ENCODE measurements around the gene SRBD1.

Gene SRBD1

DNA sequence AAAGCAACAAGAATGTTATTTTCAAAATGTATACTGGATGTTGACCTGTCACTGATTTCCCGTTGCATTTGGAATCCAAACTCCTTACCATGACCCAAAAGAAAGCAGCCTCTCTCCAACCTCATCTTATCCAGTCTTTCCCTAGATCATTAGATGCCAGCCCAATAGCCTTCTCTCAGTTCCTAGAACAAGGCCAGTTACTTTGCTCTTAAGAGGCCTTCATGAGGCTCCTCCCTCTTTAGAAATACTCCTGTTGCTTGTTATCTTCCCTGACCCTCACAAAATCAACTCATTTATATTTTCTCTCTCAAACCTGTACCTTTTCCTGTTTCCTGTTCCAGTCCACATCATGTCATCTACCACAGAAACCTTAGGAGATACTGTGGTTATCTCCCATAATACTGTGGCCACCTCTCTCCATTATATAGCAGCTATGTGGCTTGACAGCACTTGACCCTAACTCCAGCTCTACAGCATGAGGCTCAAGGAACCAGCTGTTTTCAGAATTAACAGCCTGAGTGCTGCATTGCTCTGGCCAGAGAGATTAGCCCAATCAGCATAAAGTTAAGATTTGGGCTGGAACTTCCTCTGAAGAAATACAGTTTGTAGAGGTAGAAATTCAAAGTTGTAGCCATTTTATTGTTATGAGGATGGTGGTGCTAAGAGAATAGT lies 22.8 kb downstream of the SRBD1 start:
- no peak for DNase-seq

DNA sequence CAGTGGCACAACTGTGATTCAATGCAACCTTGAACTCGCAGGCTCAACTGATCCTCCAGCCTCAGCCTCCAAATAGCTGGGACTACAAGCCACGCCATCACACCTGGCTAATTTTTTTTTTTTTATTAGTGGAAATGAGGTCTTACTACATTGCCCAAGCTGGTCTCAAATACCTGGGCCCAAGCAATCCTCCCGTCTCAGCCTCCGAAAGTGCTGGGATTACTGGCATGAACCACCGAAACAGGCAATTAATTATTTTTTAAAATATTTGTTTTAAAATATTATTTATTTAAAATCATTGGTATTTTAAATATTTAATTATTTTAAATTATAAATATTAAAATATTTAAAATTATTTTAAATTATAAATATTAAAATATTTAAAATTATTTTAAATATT lies 24.5 kb downstream of the SRBD1 start:
- DNase-seq = no peak

DNA sequence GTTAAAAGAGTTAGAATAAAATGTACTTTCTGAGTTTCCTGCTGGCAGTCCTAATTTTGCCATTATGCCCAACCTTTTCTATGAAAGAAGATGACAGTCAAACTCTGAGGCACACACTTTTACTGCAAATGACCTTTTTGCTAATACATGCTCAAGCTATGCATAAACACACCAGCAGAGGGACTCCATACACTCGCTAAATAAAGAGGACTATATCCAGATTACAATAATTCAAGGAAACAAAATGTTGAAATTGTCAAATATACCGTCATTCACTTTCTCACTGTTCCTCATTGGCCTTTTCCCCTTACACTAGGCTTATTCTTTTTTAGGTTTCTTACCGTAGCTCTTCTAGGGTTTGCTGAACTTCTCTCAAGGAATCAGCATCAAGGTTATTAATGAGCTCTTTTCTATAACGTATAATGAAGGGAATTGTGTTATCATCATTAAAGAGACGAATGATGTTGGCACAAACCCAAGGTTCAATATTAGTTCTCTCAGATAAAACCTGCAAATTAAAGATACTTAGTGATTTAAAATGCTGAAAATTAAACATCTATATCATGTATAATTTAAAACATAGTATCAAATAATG lies 25.7 kb downstream of the SRBD1 start:
- DNase-seq = no peak

DNA sequence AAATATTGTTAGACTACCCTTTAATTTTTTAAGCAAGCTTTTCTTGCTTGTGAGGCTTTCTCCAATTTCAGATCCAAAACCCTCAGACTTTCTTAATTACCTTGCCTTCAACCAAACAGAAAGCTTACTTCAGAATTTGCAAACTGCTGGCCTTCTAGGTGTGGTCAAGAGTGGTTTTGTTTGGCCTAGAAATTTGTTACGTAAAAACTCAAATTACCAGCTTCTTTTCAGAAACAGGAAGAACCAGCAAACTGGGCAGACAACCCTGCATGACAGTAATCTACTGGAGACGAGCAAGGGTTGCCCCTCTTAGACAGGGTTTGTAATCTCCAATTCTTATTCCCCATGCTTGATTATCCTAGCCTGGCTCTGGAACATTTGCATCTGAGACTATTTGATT lies 27.1 kb downstream of the SRBD1 start:
- no peak for DNase-seq

DNA sequence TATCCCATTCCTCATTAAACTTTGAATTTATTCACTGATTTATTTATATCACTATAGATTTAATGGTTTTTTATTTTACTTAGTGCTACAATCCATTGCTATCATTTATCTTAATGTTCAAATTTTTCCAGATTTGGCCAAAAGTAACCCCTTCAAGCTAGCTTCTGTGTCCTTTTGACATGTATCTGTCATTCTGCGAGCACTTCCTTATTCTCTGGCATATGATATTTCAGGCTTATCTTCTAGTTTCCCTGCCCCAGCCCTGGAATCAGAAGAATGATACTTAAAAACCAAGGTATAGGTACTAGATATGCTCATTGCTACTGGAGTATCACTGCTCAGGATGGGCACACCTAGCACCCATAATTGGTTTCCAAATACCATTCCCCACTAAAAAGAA lies 28.5 kb downstream of the SRBD1 start:
- no peak for DNase-seq

DNA sequence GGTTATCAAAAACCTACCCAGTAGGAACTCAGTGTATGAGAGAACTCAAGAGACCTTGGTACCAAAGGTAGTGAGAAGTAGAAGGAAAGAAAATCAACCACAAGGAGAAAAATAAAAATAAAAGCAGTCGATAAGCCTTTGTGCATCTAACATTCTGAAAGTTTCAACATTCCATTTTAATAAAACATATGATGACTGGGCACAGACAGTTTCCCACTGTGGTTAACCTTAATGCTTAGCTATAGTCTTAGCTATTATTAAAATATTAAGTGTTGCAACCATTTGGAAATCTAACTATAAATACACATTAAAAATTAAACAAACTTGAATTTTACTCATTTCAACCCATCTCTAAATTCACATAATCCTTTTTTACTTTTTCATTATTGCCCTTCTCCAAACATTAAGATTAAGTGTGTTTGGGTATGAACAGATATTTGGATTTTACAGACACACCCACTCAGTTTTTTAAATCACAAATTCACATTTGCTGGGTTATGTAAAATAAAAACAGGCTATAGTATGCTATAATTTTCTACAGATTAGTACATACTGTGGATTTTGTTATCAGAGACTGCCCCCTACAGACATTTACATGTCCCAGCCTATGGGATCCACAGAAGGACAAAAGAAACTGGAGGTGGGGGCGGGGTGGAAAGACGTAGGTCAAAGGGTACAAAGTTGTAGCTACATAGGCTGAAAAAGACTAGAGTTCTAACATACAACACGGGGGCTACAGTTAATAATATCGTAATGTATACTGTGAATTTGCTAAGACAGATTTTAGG lies 32.8 kb downstream of the SRBD1 start:
- peak; percentile 4 for DNase-seq

DNA sequence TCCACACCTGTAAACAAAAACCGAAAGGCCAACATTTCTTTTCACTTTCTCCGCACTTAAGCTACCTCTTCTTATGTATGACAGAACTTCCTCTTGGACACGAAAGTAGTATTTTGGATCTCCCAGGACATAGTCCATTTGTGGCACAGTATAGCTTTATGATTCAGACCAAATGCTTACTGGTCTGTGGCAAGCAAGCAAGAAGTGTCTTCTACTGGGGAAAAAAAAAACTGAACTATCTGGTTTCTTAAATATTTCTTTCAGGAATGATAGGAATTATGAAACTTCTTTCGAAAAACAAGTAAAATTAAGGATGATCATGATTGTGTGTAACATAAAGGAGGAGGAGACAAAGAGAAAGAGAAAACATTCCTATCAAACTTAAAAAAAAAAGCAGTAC lies 33.6 kb downstream of the SRBD1 start:
- no peak for DNase-seq

DNA sequence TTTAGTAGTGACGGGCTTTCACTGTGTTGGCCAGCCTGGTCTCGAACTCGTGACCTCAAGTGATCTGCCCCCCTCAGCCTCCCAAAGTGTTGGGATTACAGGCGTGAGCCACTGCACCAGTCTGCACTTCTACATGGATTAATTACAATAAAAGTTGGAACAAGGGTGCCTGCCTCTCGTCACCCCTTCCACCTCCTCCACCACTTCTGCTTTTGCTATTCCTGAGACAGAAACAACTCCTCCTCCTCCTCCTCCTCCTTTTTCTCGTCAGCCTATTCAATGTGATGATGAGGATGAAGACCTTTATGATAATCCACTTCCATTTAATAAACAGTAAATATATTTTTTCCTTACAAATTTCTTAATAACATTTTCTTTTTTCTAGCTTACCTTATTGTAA lies 35.2 kb downstream of the SRBD1 start:
- DNase-seq = no peak

DNA sequence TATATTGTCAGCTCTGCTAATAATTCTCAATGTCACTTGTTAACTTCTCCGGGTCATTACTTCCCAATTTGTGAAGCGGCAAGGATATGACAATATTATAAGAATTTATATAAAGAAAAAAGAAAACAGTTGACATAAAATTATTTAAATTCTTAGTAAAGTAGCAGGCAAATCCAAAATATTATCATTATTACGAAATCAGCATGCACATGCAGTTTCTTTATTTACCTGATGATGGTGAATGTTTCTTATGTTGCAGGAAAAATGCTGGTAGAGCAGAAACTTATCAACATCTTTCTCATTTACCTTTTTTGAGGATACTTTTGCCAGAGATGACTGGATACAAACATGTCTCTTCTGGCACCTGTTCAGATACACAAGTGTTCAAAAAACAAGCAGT lies 38.1 kb downstream of the SRBD1 start:
- no peak for DNase-seq

DNA sequence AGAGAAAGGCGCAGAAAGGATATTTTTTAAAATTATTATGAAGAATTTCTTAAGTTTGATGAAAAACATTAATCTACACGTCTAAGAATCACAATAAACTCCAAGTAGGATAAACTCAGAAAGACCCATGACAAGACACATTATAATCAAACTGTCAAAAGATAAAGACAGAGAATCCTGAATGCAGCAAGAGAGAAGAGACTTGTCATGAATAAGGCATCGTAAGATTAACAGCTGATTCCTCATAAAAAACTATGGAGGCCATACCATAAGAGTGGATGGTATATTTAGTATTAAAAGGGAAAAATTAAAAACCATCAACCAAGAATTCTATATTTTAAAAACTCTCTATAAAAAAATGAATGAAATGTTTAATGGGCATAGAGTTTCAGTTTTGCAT lies 39.1 kb downstream of the SRBD1 start:
- no peak for DNase-seq

DNA sequence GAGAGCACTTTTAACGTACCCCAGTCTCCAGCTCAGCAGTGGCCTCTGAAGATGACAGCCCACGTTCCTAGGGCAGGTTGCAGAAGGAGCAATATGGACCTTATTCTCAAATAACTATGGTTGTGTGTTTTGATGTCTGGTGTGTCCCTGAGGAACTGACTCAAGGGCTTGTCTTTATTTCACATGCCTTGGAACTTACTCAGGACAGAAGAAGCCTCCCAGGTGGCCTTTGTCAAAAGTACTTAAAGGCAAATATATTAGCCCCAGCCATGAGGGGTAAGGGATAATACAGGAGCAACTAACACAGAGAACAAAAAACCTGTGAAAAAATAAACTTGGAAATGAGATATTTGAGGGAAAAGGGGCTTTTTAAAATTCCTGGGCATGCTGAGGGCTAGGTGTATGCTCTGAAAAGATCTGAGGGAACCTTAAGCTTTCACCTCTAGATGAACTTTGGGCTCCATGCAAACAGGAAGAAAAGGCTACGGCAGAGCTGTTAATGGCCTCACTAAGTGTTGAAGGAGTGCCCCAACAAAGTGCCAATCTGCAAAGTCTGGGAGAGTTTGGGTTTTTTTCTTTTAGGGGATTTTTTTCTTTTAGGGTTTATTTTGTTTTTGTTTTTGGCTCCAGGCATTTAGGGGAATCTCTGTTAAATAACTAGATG lies 40.3 kb downstream of the SRBD1 start:
- DNase-seq = no peak

DNA sequence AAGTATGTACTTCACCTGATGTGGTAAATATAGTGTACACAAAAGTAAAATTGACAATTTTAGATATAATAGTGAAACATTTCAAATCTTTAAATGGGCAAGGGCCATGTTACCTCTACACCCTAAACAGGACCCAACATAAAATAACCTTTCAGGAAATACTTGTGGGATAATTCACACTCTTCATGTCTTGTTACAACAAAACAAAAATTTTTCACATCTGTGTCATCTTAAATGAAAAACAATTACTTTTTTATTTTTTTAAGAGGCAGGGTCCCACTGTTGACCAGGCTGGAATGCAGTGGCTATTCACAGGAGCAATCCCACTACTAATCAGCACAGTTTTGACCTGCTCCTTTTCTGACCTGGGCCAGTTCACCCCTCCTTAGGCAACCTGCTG lies 42.1 kb downstream of the SRBD1 start:
- DNase-seq = no peak

DNA sequence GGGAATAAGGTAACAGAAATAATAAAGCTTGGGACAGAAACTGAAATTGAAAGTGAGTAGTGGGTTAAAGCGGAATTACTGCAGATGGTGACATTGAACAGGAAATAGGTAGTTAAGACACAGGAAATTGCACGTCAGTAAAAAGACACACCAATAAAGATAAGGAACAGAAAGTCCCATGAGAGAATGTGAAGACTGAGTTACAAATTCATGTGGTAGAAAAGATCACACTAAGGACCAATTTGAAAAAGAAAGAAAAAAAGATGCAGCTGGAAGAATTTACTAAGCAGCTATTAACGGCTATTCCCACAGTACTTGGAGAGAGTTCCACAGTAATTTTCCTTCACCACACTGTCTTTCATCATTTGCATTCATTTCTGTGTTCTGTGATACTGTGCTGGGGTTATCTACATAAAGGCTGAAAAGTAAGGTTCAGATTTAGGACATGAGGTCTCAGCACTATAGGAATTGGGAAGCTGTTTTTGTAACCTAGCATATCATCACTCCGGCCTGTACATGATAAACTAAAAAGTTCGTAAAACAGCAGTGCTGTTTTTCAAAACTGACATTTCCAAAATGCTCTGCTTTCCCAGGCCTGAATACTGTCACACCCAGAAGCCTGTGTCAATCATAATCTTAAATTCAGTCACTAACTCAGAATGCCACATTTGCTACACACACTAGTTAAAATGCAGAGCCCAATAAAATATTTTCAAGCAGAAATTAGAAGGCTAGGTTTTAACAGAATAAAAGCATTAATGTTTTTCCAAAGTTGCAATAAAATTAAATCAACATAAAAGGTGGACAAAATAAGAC lies 42.9 kb downstream of the SRBD1 start:
- no peak for DNase-seq

DNA sequence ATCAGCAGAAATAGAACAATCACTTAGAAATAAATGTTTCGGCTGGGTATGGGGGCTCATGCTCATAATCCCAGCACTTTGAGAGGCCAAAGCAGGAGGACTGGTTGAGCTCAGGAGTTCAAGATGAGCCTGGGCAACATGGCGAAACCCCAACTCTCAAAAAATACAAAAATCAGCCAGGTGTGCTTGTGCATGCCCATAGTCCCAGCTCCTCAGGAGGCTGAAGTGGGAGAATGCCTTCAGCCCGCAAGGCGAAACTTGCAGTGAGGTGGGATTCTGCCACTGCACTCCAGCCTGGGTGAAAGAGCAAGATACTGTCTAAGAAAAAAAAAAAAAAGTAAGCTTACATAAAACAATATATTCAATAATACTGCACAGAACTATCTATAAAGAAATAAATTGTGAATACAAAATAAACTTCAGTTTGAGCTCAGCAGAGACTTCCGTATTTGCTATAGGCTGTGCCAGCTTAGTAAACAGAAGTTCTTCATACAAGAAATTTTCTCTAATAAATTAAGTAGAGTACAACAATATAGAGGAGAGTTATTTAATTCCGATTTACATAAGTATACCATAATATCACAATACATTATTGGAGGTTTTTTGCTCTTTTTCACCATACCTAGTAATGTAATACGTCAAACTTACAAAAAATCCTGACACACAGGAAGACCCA lies 43.6 kb downstream of the SRBD1 start:
- DNase-seq = no peak

DNA sequence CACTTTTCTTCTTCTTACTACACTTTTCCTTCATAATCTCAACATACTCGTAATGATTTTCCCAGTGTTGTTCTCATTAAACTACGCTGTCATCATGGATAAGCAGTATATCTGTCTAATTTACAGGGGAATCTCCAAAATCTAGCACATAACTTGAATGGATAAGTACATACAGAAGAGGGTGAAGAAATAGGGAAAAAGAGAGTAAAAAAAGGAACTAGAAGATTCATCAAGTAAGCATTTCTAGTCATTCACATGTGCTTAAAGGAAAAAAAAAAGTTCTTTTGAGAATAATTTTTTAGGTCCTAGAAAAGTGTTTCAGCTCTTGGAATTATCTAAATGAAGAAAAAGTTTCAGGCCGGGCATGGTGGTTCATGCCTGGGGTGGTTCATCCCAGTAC lies 51.6 kb downstream of the SRBD1 start:
- no peak for DNase-seq

DNA sequence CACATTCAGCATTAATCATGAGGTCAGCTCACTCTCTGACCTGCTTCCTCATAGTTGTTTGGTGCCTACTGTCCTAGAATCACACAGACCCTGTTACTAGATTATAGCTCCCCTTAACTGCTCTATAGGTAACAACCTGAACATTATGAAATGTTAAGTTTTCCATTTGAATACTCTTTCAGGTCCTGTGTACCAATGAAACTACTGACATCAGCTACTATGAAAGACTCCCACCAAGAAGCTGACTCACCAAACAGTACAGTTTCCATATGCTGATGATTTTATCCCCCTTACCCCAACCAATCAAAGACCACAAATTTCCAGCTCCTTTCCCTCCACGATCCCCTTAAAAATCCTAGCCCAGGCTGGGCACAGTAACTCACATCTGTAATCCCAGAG lies 56.3 kb downstream of the SRBD1 start:
- DNase-seq = no peak

DNA sequence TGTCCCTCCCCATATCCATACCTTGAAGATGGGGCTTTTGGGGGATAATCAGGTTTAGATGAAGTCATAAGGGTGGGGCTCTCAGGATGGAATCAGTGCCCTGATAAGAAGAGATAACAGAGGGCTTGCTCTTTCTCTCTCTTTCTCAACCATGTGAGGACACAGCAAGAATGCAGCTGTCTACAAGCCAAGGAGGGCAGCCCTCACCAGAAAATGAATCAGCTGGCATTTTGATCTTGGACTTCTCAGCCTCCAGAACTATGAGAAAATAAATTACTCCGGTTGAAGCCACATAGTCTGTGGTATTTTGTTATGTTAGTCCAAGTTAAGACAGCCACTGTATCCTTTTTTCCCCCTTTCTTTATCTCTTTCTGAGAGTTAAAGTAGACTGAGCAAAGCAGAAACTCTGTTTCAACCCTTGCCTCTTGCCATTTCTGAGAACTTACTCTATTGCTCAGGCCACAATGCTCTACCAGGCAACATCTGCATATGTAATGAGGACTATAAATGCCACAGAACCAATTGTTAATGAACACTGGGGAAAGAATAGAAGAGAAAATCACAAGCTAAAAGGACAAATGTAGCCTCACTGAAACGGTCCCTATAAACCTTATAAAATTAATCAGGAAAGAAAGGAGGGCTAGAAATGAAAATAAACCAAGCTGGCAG lies 56.9 kb downstream of the SRBD1 start:
- no peak for DNase-seq

DNA sequence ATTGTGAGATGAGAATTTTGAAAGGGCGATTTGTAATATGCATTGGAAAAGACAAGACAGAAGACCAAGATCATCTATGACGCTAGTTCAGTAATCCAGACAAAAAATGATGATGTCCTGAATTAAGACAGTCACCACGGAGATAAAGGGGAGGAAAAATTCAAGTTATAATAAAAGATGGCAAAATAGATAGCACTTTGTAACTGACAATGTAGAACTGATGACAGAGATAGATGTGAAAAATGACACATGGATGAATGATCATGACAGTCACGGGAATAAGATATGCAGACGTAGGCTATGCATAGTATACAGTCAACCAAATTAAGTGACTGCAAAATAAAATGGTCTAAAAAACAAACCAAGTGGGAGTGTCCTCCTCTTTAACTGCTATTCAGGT lies 59.2 kb downstream of the SRBD1 start:
- DNase-seq = no peak

DNA sequence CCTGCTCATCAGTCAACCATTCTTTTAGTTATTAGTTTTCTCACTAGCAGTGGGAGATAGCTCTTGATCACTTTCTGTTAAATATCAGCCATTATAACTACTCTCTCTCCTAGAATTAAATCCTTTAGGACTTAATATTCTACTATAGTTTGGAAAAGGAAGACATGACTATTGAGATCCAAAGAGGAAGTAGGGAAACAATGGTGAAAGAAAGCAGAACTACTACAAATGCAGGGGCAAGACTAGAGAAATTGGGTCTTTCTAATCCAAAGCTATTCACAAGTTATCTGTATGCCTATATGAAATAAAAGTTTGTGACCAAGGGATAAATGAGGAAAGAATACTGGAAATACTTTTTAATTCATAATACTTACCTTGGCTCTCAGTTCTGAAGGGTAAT lies 65.1 kb downstream of the SRBD1 start:
- DNase-seq = no peak

DNA sequence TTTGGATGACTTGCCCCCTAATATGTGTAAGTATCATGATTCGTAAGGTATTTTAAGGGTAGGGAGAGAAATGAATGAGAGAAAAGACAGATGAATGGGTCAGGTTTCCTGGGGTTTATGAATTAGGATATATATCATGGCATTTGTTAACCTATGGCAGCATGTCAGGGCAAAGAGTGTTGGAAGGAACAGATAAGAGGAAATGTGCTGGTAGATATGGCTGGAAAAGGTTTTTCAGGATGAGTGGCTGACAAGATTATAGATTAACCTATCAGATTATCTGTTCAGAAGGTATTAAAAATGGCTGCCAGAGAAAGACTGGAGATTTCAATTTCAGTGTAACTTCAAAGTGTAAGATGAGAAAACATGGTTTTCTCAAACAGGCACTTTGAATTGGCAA lies 67.8 kb downstream of the SRBD1 start:
- no peak for DNase-seq

DNA sequence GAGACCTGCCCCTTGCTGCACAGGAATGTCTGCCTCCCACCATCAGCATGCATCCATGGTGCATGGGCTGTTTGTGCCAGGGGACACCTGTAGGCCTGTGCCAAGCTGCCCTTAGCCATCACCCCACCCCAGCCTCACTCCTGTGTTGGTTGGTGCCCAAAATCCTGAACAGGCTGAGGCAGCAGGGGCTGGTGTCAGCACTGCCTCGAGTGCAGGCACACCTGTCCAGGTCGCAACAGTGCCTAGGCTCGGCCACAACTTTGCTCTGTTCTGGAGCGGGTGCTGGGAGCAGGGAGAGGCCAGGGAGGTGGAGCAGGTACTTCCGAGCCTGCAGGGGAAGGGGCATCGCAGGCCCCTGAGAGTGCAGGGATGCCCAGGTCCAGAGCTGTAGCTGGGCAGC lies 69.1 kb downstream of the SRBD1 start:
- DNase-seq = no peak

DNA sequence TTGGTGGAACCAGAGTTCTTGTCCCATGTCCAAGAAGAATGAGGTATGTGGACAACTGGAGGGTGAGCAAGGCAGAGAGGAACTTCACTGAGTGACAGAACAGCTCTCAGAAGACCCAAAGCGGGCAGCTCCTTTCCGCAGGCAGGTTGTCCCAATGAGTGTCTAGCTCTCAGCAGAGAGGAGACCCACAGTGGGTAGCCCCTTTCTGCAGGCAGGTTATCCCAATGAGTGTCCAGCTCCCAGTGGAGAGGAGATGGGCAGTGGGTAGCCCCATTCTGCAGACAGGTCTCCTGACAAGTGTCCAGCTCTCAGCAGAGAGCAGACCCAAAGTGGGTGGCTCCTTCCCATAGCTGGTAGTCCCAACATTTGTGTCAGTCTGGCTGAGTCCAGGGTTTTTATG lies 69.6 kb downstream of the SRBD1 start:
- no peak for DNase-seq
